NCI-H446 (cell line): Measurements from ENCODE around the gene DUSP1.
"Not testable (repeated sequence)": the region's sequence is repeated elsewhere in the genome, so short reads cannot be mapped to it uniquely, and the experiment has no call there.

ENCODE experiments used
- DNase-seq, 2 experiments: peaks; one replicate each; lab custom pipeline; 2025; lab: John Stamatoyannopoulos, UW

Gene DUSP1, protein sequence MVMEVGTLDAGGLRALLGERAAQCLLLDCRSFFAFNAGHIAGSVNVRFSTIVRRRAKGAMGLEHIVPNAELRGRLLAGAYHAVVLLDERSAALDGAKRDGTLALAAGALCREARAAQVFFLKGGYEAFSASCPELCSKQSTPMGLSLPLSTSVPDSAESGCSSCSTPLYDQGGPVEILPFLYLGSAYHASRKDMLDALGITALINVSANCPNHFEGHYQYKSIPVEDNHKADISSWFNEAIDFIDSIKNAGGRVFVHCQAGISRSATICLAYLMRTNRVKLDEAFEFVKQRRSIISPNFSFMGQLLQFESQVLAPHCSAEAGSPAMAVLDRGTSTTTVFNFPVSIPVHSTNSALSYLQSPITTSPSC

GRCh38 chr5:172770675-172771438 lies at the start of gene DUSP1:
Gene DUSP1, minus strand, starts transcription at chr5:172771195. Its CDS starts 243 bp downstream, at chr5:172770952.
- DNase-seq = peak; percentile 85 to 98

GRCh38 chr5:172820046-172820767 lies 49.2 kb upstream of the DUSP1 start:
- no peak for DNase-seq

DNA sequence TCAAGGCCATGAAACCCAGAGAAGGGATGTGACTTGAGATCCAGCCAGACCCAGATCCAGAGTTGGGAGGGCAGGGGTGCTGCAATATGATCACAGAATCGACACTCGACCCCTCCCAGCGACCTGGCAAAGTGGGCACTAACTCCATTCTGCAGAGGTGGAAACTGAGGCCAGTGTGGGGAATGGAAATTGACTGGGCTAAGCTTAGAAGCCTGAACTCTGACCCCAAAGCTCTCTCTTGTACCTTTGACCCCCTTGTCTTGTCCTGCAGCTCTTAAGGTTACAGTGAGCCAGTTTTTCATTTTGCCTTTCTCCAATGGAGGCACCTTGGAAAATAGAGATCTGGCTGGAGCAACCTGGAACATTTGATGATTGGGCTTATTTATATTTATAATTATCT lies 48.6 kb upstream of the DUSP1 start:
- DNase-seq = no peak

GRCh38 chr5:172818081-172818480 lies 47.1 kb upstream of the DUSP1 start:
- no peak for DNase-seq

- DNase-seq = no peak
Measured at GRCh38 chr5:172817664-172818063, 46.7 kb upstream of the DUSP1 start.

DNA sequence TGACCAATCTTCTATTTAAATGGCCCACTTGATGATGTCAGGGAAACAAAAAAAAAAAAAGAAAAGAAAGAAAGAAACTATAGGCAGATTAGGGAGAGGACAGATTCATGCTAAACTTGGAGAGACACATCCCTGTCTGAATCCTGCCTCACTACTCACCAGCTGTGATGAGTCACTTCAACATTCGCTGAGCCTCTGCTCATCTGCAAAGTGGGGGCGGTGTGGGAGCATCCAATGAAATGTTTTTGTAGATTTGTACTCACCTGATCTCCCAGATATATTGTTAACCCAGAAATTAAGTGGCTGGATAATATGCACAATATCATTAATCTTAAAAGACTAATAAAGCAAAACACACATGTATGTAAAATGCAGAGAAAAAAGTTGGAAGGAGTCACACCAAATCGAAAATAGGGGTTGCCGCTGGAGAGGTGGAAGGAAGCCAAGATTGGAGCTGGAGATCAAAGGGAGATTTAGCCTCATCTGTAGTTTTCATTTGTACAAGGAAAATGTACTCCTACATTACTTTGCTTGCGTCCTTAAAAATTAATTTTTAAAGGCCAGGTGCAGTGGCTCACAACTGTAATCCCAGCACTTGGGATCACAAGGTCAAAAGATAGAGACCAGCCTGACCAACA lies 46.0 kb upstream of the DUSP1 start:
- peak in 1 of 2 experiments; percentile 18 for DNase-seq

- no peak for DNase-seq
Measured at GRCh38 chr5:172815631-172816030, 44.6 kb upstream of the DUSP1 start.

DNA sequence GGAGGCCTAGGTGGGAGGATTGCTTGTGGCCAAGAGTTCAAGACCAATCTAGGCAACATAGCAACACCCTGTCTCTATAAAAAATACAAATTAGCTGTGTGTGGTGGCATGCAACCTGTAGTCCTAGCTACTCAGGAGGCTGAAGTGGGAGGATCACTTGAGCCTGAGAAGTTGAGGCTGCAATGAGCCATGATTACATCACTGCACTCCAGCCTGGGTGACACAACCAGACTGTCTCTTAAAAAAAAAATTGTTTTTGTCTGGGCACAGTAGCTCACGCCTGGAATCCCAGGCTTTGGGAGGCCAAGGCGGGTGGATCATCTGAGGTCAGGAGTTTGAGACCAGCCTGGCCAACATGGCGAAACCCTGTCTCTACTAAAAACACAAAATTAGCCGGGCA lies 40.0 kb upstream of the DUSP1 start:
- not testable (repeated sequence) for DNase-seq

DNA sequence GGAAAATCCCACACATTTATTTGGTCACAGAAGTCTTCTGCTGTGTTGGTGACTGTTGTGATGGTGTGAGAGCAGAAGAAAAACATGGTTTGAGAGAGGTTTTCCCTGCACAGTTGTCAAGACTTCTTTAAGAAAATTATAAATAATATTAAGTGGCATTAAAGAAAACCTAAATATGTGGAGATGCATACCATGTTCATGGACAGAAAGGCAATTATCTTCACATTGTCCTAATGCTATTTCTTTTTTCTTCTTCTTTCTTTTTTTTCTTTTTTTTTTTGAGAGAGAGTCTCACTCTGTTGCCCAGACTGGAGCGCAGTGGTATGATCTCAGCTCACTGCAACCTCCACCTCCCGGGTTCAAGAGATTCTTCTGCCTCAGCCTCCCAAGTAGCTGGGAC lies 38.8 kb upstream of the DUSP1 start:
- no peak for DNase-seq

GRCh38 chr5:172807766-172808311 lies 36.8 kb upstream of the DUSP1 start:
- no peak for DNase-seq

- no peak for DNase-seq
Measured at GRCh38 chr5:172806897-172807672, 36.1 kb upstream of the DUSP1 start.

- no peak for DNase-seq
Measured at GRCh38 chr5:172805736-172806255, 34.8 kb upstream of the DUSP1 start.

DNA sequence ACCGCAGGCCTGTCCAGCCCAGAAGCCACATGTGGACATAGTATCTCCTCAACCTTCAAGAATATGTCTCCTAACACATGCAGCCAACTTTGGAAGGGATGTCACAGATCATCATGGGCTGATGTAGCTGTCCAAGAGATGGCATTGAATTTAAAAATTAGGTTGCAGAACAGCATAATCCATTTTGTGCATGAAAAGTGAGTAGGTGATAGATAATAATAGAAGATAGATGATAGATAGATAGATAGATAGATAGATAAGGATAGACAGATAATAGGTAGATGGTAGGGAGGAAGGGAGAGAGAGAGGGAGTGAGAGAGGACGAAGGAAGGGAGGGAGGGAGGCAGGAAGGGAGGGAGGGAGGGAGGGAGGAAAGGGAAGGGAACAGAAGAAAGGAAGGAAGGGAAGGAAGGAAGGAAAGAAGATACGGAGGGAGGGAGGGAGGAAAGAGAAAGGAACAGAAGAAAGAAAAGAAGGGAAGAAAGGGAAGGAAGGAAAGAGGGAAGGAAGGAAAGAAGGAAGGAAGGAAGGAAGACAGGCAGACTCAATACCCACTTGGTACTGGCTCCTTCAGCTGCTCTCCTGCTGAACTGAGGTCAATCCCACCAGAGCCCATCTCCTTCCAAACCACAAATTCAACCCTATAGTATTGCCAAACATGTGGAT lies 34.2 kb upstream of the DUSP1 start:
- no peak for DNase-seq

DNA sequence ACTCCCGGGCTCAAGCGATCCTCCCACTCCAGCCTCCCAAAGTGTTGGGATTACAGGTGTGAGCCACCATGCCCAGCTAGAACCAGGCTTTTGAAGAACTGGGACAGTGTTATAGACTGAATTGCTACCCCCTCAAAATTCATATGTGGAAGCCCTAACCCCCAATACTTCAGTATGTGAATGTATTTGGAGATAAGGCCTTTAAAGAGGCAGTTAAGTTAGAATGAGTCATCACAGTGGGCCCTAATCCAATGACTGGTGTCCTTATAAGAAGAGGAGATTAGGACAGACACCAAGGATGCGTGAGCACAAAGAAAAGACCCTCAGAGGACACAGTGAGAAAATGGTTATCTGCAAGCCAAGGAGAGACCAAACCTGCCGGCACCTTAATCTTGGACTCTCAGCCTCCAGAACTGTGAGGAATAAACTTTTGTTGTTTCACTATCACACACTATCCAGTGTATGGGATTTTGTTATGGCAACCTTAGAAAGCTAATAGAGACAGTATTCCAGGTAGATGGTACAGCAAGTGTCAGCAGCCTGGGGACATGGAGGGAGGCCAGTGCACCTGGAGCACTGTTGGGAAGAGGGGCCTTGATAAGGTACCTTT lies 31.7 kb upstream of the DUSP1 start:
- no peak for DNase-seq

DNA sequence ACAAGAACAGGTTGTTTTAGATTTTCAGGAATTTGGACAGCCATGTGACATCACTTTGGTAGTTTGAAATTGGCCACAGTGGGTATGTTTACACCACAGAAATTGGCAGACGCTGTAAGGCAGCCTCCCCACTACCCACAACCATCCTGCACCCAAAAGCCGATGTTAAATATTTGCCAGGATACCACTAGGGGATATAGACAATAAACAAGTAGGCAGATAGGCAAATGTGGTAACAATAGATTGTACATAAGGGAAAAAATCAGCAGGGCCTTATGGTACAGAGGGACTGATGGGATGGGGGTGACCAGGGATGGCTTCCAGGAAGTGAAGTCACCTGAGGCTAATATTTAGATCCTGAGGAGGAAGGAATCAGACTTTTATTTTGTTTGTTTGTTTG lies 31.1 kb upstream of the DUSP1 start:
- DNase-seq = no peak

DNA sequence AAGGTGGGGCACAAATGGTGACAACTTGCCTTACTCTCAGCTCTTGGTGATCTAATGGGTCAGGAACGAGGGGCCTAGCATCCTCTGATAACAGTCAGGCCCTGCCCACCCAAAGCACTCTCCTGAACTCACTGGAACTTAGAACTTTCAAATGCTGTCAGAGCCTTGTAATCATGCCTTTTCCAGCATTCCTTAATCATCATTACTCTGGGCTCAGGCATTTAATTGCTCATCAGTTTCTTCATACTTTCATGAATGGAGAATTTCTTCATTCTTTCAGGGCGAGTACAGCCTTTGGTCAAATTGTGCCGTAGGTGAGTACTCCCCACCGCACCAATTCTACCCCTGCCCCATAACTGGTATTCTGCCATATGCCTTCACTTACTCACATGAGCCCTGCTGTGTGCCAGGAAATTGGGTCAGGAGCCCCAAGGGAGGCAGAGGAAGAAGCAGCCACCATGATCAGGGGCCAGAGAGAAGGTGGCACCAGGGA lies 30.2 kb upstream of the DUSP1 start:
- DNase-seq = no peak

GRCh38 chr5:172800088-172800551 lies 29.1 kb upstream of the DUSP1 start:
- DNase-seq = no peak

GRCh38 chr5:172799416-172799815 lies 28.4 kb upstream of the DUSP1 start:
- DNase-seq = no peak

- DNase-seq = no peak
Measured at GRCh38 chr5:172798422-172799215, 27.6 kb upstream of the DUSP1 start.
